NCI-H2196 (cell line): ENCODE measurements around the gene SSBP4.

Experiments used
- DNase-seq: peaks from one replicate; lab custom pipeline; 2025; ENCODE audit not compliant: unreplicated experiment; lab: John Stamatoyannopoulos, UW

Gene SSBP4

GRCh38 chr19:18481505-18482222 is 62.5 kb downstream of the SSBP4 start:
- DNase-seq: no peak

GRCh38 chr19:18483119-18483890 is 64.1 kb downstream of the SSBP4 start:
- peak; percentile 51 for DNase-seq
